PFSK-1 (cell line): ENCODE data around the gene ABTB1.

ENCODE experiments used
- FOXP2 ChIP-seq: optimal IDR thresholded peaks from 2 replicates; pipeline ENCODE3; 2011; ENCODE audit warnings: borderline replicate concordance, control low read depth, inconsistent platforms; ENCODE audit not compliant: insufficient read depth; ENCODE audit errors: extremely low read length, extremely low read depth
- POLR2AphosphoS5 ChIP-seq: IDR thresholded peaks from 2 replicates; pipeline ENCODE4 v1.6.1; 2012; ENCODE audit warnings: low read depth, mild to moderate bottlenecking, control low read depth, low read length, moderate library complexity
- REST ChIP-seq, 2 experiments: IDR thresholded peaks; 2 replicates each; pipeline versions ENCODE4 v1.6.1 to v1.8.0; 2011 to 2012; ENCODE audit warnings: low read depth in 2 of 2, low read length in 2 of 2, control low read depth in 1 of 2, inconsistent platforms in 1 of 2, mild to moderate bottlenecking in 1 of 2, moderate library complexity in 1 of 2; ENCODE audit not compliant: insufficient read depth in 1 of 2
- SIN3A ChIP-seq: IDR thresholded peaks from 2 replicates; pipeline ENCODE4 v1.6.1; 2012; ENCODE audit warnings: mild to moderate bottlenecking, low read length, moderate library complexity, borderline replicate concordance; ENCODE audit not compliant: insufficient read depth
- TAF1 ChIP-seq: IDR thresholded peaks from 2 replicates; pipeline ENCODE4 v1.6.1; 2012; ENCODE audit warnings: low read length, control low read depth, borderline replicate concordance; ENCODE audit not compliant: insufficient read depth

The ABTB1 gene

DNA sequence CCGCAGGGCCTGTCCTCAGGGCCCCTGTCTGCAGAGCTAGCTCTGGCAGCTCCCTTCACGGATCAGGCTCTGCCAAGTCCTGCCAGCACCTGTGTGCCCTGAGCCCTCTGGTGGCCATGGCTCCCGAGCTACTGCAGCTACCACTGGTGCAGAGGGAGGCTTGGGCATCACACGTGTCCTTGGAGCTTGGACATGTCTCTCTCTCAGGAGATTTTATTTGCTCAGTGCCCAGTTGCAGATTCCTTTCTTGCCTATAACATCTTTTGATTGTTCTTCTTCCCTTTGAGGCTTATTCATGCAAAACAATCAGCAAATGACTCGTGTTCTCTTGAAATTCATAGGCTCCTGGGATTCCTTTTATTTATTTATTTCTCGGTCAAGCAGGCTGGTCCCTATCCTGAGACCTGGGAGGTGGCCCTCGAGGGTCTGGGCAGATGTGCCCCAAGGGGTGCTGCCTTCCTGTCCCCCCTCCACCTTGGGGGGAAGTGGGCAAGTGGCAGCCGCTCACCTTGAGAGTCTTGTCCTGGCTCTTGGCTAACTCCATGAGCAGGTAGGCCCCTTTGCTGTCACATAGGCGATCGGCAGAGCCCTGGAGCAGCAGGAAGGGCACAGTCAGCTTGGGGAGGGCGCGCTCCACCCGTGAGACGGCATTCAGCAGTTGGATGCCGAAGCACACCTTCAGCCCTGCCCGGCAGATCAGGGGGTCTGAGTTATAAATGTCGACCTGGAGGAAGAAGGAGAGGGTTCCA, 21.9 kb downstream of the ABTB1 start:
- TF ChIP-seq TAF1: no peak
- no peak for TF ChIP-seq REST (IDR thresholded peaks at IDR 0.05; ENCODE audit: insufficient read depth in 1 of 2, low read depth in 2 of 2, low read length in 2 of 2)
- no peak for TF ChIP-seq SIN3A
- no peak for TF ChIP-seq FOXP2
- TF ChIP-seq POLR2AphosphoS5: no peak

DNA sequence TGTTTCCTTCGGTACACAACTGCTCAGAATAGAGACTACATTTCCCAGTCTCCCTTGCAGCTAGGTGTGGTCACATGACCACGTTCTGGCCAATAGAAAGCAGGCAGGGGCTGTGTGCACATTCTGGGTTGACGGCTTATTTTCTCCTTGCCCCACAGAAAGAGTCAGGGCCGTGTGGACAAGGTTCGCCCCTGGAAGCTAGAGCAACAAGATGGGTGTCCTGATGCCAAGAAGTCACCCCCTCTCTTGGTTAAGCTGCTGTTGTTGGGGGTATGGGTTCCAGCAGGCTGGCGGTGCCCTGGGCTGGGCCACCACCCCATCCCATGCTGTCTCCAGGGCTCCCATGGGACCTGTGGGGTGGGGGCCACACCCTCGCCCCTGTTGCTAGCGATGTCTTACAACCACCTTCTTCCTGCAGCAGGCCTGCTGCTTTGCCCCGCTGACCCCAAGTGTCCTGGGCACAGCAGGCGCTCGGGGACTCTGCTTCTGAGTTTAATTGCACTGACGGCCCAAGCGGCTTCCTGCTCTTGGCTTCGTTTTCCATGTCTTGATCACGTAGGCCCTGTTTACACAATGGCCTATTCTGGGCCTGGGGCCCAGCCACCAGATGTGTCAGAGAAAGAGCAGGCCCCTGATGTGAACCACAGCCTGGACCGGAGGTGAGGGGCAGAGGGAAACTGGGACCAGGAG, 24.9 kb downstream of the ABTB1 start:
- TF ChIP-seq REST (IDR thresholded peaks at IDR 0.05; ENCODE audit: insufficient read depth in 1 of 2, low read depth in 2 of 2, low read length in 2 of 2): no peak
- peak; percentile 64 for TF ChIP-seq FOXP2

DNA sequence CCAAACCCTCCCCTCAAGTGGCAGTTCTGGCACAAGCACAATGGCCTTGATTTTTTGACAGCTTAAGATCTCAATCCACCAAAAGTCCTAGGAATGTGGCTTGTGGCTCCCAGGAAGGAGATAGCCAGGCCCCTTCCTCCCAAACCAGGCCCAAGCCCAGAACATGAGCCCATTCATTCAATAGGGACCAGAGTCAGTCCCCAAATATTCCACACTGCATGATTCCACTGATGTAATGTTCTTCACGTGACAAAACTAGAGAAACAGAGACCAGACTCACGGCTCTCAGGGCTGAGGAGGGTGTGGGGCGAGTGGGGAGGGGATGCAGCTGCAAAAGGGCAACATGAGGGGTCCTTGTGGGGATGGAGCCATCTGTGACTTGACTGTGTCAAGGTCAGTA, 25.5 kb downstream of the ABTB1 start:
- TF ChIP-seq POLR2AphosphoS5: no peak
- no peak for TF ChIP-seq SIN3A
- TF ChIP-seq TAF1: no peak
- no peak for TF ChIP-seq FOXP2
- no peak for TF ChIP-seq REST (IDR thresholded peaks at IDR 0.05; ENCODE audit: insufficient read depth in 1 of 2, low read depth in 2 of 2, low read length in 2 of 2)

GRCh38 chr3:127698691-127699415, 26.1 kb downstream of the ABTB1 start:
- no peak for TF ChIP-seq SIN3A
- TF ChIP-seq FOXP2: no peak
- TF ChIP-seq TAF1: no peak
- TF ChIP-seq REST (IDR thresholded peaks at IDR 0.05; ENCODE audit: insufficient read depth in 1 of 2, low read depth in 2 of 2, low read length in 2 of 2): no peak
